ENCODE results near the gene AGK.

GRCh38 chr7:141691540-141691939 is 140.3 kb downstream of the AGK start:
- TF ChIP-seq TCF4 (CRISPR knock-in tag; IDR thresholded peaks at IDR 0.05; ENCODE audit: borderline replicate concordance) (no peak), PATZ1 (CRISPR knock-in tag; IDR thresholded peaks at IDR 0.05; ENCODE audit: borderline replicate concordance) (no peak), BACH2 (CRISPR knock-in tag; IDR thresholded peaks at IDR 0.05; ENCODE audit: borderline replicate concordance) (no peak), GLIS3 (CRISPR knock-in tag; IDR thresholded peaks at IDR 0.05) (no peak), TSHZ2 (CRISPR knock-in tag; IDR thresholded peaks at IDR 0.05) (no peak), ZFP30 (CRISPR knock-in tag; IDR thresholded peaks at IDR 0.05) (no peak), CSRNP3 (CRISPR knock-in tag; IDR thresholded peaks at IDR 0.05) (no peak)

Data from SK-N-SH treated with all-trans-retinoic acid at 6 μM for 48 hours (cell line).